Measurements from ENCODE around the gene PCDH1.

Gene PCDH1

DNA sequence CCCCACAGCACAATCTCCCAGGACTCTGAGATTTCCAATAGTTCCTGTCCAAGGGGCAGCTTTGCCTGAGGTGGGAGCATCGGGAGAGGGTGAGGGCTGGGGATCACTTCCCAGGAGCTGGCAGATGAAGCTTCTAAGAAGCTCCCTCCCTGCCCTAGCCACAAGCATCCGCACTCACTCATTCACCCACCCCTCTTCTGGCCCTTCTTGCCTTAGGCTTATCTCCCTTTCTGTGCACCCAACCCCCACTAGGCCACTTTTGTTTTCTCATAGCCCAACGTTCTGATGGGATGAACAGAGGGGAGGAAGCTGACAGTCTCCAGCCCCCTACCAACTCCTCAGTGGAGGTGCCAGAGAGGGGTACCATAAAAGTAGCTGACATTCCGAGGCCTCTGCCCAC, 3.7 kb upstream of the PCDH1 start:
- DNase-seq (ENCODE audit: low spot score in 2 of 2) (no peak), ATAC-seq (ENCODE audit: low read depth) (no peak)
- peaks cover 49% of the 10 kb centered on the region for H3K27me3 Mint-ChIP-seq
- peaks cover 1% of the 10 kb centered on the region for H3K36me3 Mint-ChIP-seq
- H3K4me1 Mint-ChIP-seq = peaks cover 19% of the 10 kb centered on the region
- no peaks in the 10 kb centered on the region for H3K9me3 Mint-ChIP-seq
- H3K27ac Mint-ChIP-seq = no peak overlapping the region
- no peak overlapping the region for H3K4me3 Mint-ChIP-seq

GRCh38 chr5:141880961-141881801, 3.0 kb upstream of the PCDH1 start:
- peak overlapping the region; percentile 32 for H3K27ac Mint-ChIP-seq
- H3K36me3 Mint-ChIP-seq = no peaks in the 10 kb centered on the region
- H3K9me3 Mint-ChIP-seq = no peaks in the 10 kb centered on the region
- peaks cover 45% of the 10 kb centered on the region for H3K27me3 Mint-ChIP-seq
- no peak overlapping the region for H3K4me3 Mint-ChIP-seq
- H3K4me1 Mint-ChIP-seq = peaks cover 20% of the 10 kb centered on the region
- DNase-seq (ENCODE audit: low spot score in 2 of 2) = no peak
- ATAC-seq (ENCODE audit: low read depth) = no peak

- Mint-ChIP-seq H3K27ac (peak overlapping the region; percentile 32), H3K4me1 (peaks cover 22% of the 10 kb centered on the region), H3K27me3 (peaks cover 50% of the 10 kb centered on the region), H3K36me3 (no peaks in the 10 kb centered on the region), H3K4me3 (no peak overlapping the region), H3K9me3 (no peaks in the 10 kb centered on the region)
- DNase-seq (ENCODE audit: low spot score in 2 of 2) = no peak
- ATAC-seq (ENCODE audit: low read depth) = no peak
Measured at GRCh38 chr5:141879941-141880738, 1.9 kb upstream of the PCDH1 start.

DNA sequence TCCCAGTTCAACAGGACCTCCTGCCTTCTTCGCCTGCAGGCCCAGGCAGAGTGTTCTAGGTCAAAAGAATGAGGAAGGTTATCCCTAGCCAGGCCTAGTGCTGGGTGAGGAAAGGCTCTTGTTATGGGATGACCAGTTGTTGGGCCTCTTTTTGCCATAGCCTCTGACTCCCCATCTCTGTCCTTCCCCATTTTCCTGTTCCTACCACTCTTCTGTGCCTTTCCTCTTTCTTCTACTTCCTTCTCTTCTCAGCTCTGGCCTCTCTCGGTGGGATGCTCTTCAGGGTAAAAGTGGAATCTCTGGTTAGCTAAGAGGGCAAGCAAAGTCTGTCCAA, 1.2 kb upstream of the PCDH1 start:
- H3K4me3 Mint-ChIP-seq = peak overlapping the region; percentile 76
- peaks cover 49% of the 10 kb centered on the region for H3K27me3 Mint-ChIP-seq
- H3K27ac Mint-ChIP-seq = peak overlapping the region; percentile 32
- no peaks in the 10 kb centered on the region for H3K9me3 Mint-ChIP-seq
- ATAC-seq (ENCODE audit: low read depth) (peak; percentile 1), DNase-seq (ENCODE audit: low spot score in 2 of 2) (no peak)
- peaks cover 22% of the 10 kb centered on the region for H3K4me1 Mint-ChIP-seq
- no peaks in the 10 kb centered on the region for H3K36me3 Mint-ChIP-seq

- DNase-seq (ENCODE audit: low spot score in 2 of 2) = peak; percentile 84 to 88
- peak; percentile 90 for ATAC-seq (ENCODE audit: low read depth)
- Mint-ChIP-seq H3K36me3 (no peaks in the 10 kb centered on the region), H3K27me3 (peaks cover 51% of the 10 kb centered on the region), H3K9me3 (no peaks in the 10 kb centered on the region), H3K4me3 (peak overlapping the region; percentile 76), H3K4me1 (peaks cover 22% of the 10 kb centered on the region), H3K27ac (peak overlapping the region; percentile 32)
Measured at GRCh38 chr5:141878711-141879425, 658 bp upstream of the PCDH1 start.

GRCh38 chr5:141877356-141878185, 639 bp downstream of the PCDH1 start:
- Mint-ChIP-seq H3K27ac (no peak overlapping the region), H3K27me3 (peaks cover 53% of the 10 kb centered on the region), H3K4me1 (peaks cover 20% of the 10 kb centered on the region), H3K9me3 (no peaks in the 10 kb centered on the region), H3K36me3 (peaks cover 2% of the 10 kb centered on the region), H3K4me3 (peak overlapping the region; percentile 40)
- ATAC-seq (ENCODE audit: low read depth) (no peak), DNase-seq (ENCODE audit: low spot score in 2 of 2) (peak in 1 of 2 donors; percentile 15)

GRCh38 chr5:141876628-141877355, 1.4 kb downstream of the PCDH1 start:
- DNase-seq (ENCODE audit: low spot score in 2 of 2) (no peak), ATAC-seq (ENCODE audit: low read depth) (no peak)
- no peaks in the 10 kb centered on the region for H3K9me3 Mint-ChIP-seq
- H3K27ac Mint-ChIP-seq = no peak overlapping the region
- peak overlapping the region; percentile 40 for H3K4me3 Mint-ChIP-seq
- peaks cover 20% of the 10 kb centered on the region for H3K4me1 Mint-ChIP-seq
- peaks cover 2% of the 10 kb centered on the region for H3K36me3 Mint-ChIP-seq
- peaks cover 50% of the 10 kb centered on the region for H3K27me3 Mint-ChIP-seq

GRCh38 chr5:141875795-141876627, 2.2 kb downstream of the PCDH1 start:
- H3K27me3 Mint-ChIP-seq = peaks cover 50% of the 10 kb centered on the region
- no peaks in the 10 kb centered on the region for H3K9me3 Mint-ChIP-seq
- no peak overlapping the region for H3K4me3 Mint-ChIP-seq
- H3K27ac Mint-ChIP-seq = no peak overlapping the region
- H3K4me1 Mint-ChIP-seq = peaks cover 20% of the 10 kb centered on the region
- DNase-seq (ENCODE audit: low spot score in 2 of 2) (no peak), ATAC-seq (ENCODE audit: low read depth) (no peak)
- peaks cover 2% of the 10 kb centered on the region for H3K36me3 Mint-ChIP-seq

DNA sequence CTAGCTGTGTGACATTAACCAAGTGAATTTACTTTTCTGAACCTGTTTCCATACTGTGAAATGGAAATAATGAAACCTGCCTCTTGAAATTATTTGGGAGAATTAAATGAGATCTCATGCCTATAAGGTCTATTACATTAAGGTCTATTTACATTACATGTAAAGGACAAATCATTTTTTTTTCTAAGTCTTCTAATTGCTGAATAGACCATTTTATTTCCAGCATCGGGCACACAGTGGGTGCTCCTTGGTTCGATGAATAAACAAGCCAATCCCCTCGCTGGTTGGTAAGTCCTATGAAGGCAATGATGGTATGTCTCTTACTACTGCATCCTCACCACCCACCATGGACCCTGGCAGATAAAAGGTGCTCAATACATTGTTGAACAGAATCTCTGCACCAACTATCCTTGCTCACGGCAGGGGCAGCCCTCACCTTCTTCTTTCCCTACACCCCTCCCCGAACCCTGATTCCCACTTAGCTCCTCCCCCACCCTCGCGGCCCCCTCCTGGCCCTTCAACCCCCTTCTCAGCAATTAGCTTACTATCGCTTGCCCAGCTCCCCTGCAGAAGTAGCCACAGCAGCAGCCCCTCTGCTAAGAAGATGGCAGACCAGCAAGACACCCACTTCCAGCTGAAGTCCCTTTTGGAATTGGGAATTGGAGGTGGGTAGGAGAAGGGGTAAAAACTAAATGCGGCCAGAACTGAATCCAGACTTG, 3.0 kb downstream of the PCDH1 start:
- peaks cover 2% of the 10 kb centered on the region for H3K36me3 Mint-ChIP-seq
- no peaks in the 10 kb centered on the region for H3K9me3 Mint-ChIP-seq
- ATAC-seq (ENCODE audit: low read depth) = no peak
- peaks cover 20% of the 10 kb centered on the region for H3K4me1 Mint-ChIP-seq
- no peak overlapping the region for H3K27ac Mint-ChIP-seq
- DNase-seq (ENCODE audit: low spot score in 2 of 2) = no peak
- H3K4me3 Mint-ChIP-seq = no peak overlapping the region
- peaks cover 50% of the 10 kb centered on the region for H3K27me3 Mint-ChIP-seq

- Mint-ChIP-seq H3K36me3 (peaks cover 2% of the 10 kb centered on the region), H3K4me1 (peaks cover 18% of the 10 kb centered on the region), H3K27me3 (peaks cover 52% of the 10 kb centered on the region), H3K9me3 (no peaks in the 10 kb centered on the region), H3K4me3 (no peak overlapping the region), H3K27ac (no peak overlapping the region)
- no peak for DNase-seq (ENCODE audit: low spot score in 2 of 2)
- no peak for ATAC-seq (ENCODE audit: low read depth)
Measured at GRCh38 chr5:141874262-141874964, 3.8 kb downstream of the PCDH1 start.

DNA sequence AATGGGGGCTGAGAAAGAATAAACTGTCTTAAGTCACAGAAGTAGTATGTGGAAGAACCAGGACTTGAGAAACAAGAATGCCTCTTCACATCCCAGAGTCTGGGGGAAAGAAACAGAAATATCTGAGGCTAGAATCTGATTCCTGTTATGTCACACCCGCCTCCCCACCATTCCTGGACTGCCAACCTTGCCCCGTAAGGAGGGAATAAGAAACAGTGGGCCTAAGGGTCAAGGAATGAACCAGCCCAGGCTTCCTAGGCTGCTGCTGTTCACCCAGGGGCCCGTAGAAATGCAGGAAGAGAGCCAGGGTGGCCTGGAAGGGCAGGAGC, 4.3 kb downstream of the PCDH1 start:
- DNase-seq (ENCODE audit: low spot score in 2 of 2) (no peak), ATAC-seq (ENCODE audit: low read depth) (no peak)
- Mint-ChIP-seq H3K27ac (no peak overlapping the region), H3K36me3 (peaks cover 2% of the 10 kb centered on the region), H3K27me3 (peaks cover 48% of the 10 kb centered on the region), H3K4me1 (peaks cover 13% of the 10 kb centered on the region), H3K4me3 (no peak overlapping the region), H3K9me3 (no peaks in the 10 kb centered on the region)

All from memory B cell (primary cell).